Activated CD4-positive, alpha-beta T cell treated with anti-CD3 and anti-CD28 coated beads, Interleukin-2, amount 50 U/mL, for 24 hours (primary cell): Measurements from ENCODE around the gene CNP.
"Not testable (repeated sequence)": the region's sequence is repeated elsewhere in the genome, so short reads cannot be mapped to it uniquely, and the experiment has no call there.

ENCODE experiments used
- DNase-seq, 2 donors: peaks; one replicate each; pipeline ENCODE4 v3.0.0-alpha.2; 2020; ENCODE audit warnings: low read depth in 1 of 2, low spot score in 1 of 2

The CNP gene

GRCh38 chr17:42001729-42002128 is 35.1 kb downstream of the CNP start:
- DNase-seq: no peak

- DNase-seq: no peak
Observed at GRCh38 chr17:42002175-42002791, 35.7 kb downstream of the CNP start.

DNA sequence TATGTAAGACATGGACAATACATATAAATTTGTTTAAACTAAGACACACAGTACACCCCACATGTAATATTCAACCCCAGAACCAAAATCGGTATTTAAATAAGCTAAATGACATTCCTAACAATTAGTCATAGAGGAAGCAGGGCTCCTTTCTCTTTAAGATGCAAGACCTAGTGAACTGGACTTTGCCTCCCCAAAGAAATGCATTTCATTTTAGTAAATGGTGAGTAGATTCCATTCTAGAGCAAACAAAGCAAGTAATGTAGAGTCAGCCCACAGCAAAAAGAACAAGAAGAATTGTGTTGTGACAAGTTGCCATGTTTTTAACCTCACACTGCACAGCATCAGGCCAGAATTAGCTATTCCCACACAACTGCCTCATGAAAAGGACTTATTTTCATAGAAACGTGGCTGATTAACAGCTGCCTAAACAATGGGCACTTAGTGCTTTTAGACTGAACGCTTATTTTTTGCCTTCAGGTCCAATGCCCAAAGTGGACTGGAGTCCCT is 36.3 kb downstream of the CNP start:
- DNase-seq: no peak

DNA sequence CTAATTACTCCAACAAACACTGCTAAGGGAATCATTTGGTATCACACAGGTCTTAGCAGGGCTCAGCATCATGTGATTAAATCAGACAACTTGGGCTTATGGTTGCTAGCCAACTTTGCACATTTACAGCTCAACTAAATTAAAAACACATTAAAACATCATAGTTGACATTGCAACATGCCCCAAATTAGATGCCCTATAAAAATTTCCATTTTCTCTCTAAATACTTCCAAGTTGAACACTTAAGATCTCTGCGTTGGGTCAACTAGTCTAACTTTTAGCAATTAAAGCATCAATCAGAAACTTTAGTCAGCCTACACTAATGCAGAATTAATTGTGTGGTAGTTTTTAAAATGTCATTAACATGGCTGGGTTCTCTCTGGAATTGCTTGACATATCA is 38.6 kb downstream of the CNP start:
- no peak for DNase-seq

- no peak for DNase-seq
Observed at GRCh38 chr17:42009170-42009569, 42.6 kb downstream of the CNP start.

DNA sequence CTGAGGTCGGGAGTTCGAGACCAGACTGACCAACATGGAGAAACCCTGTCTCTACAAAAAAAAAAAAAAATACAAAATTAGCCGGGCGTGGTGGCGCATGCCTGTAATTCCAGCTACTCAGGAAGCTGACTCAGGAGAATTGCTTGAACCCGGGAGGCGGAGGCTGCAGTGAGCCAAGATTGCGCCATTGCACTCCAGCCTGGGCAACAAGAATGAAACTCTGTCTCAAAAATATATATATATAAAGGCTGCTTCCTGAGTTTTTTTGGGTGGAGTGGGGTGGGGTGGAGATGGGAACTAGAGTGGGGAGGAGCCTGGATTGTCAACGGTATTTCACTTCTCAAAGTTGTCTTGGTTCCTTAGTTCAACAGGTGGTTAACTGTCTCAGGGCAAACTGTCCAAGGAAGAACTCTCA is 43.7 kb downstream of the CNP start:
- not testable (repeated sequence) for DNase-seq

DNA sequence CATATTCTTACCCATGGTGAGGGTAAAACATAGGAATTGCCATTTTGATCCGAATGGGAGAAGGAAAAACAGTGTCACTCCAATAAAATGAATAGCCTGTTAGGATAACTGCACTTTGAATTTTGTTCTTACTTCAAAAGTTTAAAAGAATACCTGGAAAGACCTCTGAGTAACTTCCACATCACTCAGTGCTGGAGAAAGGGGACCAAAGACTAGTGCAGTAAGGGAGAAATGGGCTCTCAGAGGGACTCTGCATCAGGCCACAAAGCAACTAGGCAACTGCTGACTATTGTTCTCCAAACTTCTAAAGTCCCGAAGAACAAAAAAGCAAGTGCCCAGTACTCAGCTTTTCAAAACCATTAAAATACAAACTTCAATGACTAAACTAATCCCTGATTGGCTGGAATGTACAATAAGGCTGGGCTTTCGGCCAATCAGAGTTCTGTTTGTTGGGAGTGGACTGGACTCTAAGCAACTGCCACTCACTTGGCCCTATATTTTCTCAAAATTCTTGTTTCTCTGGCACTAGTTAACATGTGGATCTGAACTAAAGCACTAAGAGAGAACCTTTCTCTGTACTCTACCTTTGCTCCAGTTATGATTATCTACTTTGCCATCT is 44.4 kb downstream of the CNP start:
- DNase-seq: no peak

DNA sequence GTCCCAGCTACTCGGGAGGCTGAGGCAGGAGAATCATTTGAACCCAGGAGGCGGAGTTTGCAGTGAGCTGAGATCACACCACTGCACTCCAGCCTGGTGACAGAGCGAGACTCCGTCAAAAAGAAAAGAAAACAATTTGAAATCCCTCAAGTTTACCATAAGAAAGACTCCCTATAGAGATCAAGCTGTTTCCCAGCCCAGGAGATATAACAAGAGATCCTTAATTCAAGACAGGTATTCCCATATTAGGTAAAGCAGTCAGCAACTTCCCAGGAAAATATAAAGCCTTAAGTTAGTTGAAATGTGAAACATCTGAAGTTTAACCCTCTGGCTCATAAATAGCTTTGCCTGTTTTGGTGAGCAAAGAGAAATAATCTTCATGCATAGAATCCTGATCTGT is 45.8 kb downstream of the CNP start:
- not testable (repeated sequence) for DNase-seq

DNA sequence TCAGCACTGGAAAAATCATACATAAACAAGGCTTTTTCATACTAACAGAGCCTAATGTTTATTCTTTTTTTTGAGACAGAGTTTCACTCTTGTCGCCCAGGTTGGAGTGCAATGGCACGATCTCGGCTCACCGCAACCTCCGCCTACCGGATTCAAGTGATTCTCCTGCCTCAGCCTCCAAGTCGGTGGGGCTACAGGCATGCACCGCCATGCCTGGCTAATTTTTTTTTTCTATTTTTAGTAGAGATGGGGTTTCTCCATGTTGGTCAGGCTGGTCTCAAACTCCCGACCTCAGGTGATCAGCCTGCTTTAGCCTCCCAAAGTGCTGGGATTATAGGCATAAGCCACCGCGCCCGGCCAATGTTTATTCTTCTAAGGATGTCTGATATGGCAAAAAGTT is 47.1 kb downstream of the CNP start:
- not testable (repeated sequence) for DNase-seq

- no peak for DNase-seq
Observed at GRCh38 chr17:42016411-42016831, 49.8 kb downstream of the CNP start.

DNA sequence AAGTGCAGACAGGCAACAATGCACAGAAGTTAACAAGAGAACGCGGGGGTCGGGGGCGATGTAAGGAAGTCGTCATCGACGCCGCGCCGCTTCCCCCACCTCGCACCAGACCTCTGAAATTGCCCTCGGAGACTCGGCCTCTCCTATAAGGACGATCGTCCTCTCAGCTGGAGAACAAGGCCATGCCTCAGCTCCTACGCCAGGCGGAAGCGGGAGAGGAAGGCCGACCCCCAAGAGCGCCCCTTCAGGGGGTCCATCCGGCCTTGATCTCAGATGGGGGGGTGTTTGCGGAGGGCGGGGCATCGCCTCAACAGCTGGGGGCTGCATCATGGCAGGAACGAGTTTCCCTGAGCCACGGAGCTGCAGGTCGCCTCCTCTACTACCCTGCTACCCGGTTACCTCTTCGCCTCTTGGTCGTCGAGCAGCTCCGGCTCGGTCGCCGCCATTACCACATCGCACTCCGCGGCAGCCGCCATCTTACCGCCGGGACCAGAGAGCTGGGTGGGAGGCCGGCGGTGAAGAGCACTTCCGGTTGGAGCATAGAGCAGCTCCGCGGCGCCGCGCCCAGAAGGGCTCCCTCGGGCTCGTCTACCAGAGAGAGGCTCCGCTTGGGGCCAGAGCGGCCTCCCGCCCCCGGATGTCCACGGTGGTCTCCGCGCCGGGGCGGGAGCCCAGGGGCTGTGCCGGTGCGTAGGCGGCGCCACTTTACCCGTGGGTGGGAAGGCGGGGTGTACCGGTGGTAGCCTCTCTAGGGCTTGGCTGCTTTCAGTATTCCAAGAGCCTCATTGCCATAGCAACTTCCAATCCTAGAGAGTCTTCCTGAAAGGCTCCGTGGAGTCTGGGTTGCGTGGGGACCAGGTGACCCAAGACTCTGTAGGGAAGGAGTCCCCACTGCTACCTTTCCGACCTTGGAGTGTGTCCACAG is 50.6 kb downstream of the CNP start, which contains the start of gene DNAJC7:
DNAJC7 (minus strand) TSS at position 499 of the 925 bp plus-strand sequence; CDS start at position 476, 23 bp downstream.
- peak; percentile 73 to 88 for DNase-seq

GRCh38 chr17:42017866-42018200 is 51.2 kb downstream of the CNP start:
- no peak for DNase-seq

- DNase-seq: no peak
Observed at GRCh38 chr17:42018339-42018738, 51.7 kb downstream of the CNP start.

GRCh38 chr17:42018988-42019387 is 52.4 kb downstream of the CNP start:
- no peak for DNase-seq

DNA sequence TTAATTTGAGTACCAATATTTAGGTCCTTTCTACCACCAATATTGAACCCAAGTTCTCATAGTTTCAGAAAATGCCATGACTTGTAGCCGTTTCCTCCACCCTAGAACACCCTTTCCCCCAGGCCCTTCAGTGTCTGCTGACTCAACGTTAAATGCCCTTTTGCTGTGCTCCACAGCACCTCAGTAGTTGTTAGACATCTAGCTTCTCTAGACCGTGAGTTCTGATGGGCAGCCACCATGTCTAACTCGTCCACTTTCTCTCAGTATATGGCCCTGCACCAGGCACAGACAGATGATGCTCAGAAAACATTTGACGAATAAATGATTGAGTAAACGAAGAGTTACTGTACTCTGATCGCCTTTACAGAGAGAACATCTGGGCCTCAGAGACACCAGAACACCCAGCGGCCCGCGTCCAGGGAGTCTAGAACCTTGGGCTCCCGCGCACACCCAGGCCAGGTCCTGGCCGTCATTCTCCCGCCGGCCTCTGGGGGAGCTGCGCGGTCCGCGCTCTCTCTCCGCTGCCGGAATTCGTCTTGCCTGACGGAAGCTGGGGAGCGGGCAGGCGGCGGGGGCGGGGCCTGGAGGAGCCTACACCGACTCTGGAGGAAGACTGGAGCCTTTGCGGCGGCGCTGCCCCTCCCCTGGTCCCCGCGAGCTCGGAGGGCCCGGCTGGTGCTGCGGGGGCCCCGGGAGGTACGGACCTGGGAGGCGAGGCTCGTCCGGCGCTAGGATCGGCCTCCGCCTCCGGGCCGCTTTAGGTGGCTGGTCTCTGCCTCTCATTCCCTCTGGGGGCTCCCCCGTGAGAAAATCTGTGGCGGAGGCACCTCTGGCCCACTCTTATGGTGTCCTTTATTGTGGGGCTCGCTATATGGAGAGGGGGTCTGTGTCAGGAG is 53.2 kb downstream of the CNP start, which contains the start of gene NKIRAS2:
NKIRAS2 (plus strand) TSS at position 582 of the 896 bp plus-strand sequence. CDS start 1,488 bp downstream, outside the sequence.
- peak; percentile 87 to 91 for DNase-seq

GRCh38 chr17:42020845-42021244 is 54.2 kb downstream of the CNP start:
- not testable (repeated sequence) for DNase-seq

- no peak for DNase-seq
Observed at GRCh38 chr17:42023524-42024349, 57.1 kb downstream of the CNP start.

DNA sequence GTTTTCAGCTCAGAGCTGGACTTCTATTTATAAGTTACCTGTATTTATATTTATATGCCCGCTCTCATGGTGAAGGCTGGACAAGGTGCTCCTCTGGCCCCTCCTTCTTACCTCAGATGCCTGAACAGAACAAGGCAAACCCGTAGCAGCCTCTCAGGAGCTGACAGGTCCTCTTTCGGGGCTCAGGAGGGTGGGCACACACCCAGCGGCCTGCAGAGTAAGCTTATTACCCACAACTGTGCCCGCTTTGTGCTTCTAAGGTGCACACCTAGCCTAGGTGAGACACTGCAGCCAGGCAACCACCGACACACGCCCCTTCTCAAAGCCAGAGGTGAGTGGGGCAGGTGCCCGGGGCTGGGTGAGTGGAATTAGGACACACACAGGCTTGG is 58.6 kb downstream of the CNP start:
- DNase-seq: no peak

DNA sequence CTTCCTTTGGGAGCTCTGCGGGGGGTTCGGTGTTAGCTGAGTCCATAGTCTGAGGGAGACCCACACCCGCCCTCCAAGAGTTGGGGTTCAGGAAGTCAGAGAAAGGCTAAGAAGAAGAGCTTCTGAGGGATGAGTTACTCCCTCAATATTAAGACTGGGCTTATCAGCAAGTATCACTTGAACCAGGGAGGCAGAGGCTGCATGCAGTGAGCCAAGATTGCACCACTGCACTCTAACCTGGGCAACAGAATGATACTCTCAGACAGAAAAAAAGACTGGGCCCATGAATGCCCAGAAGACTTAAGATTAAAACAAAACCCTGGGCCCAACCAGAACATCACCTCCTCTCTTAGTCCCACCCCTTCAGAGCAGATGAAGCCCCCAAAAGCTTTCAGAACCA is 59.3 kb downstream of the CNP start:
- DNase-seq: no peak
